ENCODE measurements around the gene KRTAP12-4.
"Not testable (repeated sequence)": the region's sequence is repeated elsewhere in the genome, so short reads cannot be mapped to it uniquely, and the experiment has no call there.

Gene KRTAP12-4

GRCh38 chr21:44628707-44629391 is 25.6 kb downstream of the KRTAP12-4 start:
- DNase-seq, result no peak

GRCh38 chr21:44627831-44628233 is 26.6 kb downstream of the KRTAP12-4 start:
- DNase-seq, result not testable (repeated sequence)

GRCh38 chr21:44627181-44627822 is 27.2 kb downstream of the KRTAP12-4 start:
- DNase-seq, result not testable (repeated sequence)

- DNase-seq, result no peak
Observed at GRCh38 chr21:44626673-44627143, 27.8 kb downstream of the KRTAP12-4 start, which contains the start of gene KRTAP10-9. Gene KRTAP10-9, plus strand, starts transcription at chr21:44627093. Its CDS starts 79 bp downstream, at chr21:44627172.

- DNase-seq, result no peak
Observed at GRCh38 chr21:44626262-44626661, 28.2 kb downstream of the KRTAP12-4 start.

GRCh38 chr21:44625756-44626155 is 28.7 kb downstream of the KRTAP12-4 start:
- no peak for DNase-seq

GRCh38 chr21:44623575-44623974 is 30.9 kb downstream of the KRTAP12-4 start:
- no peak for DNase-seq

- no peak for DNase-seq
Observed at GRCh38 chr21:44619886-44620285, 34.6 kb downstream of the KRTAP12-4 start.

GRCh38 chr21:44618909-44619308 is 35.5 kb downstream of the KRTAP12-4 start:
- DNase-seq, result peak; percentile 48

GRCh38 chr21:44618504-44618903 is 36.0 kb downstream of the KRTAP12-4 start:
- DNase-seq, result no peak

- no peak for DNase-seq
Observed at GRCh38 chr21:44617071-44617501, 37.4 kb downstream of the KRTAP12-4 start.

GRCh38 chr21:44616591-44616926 is 37.9 kb downstream of the KRTAP12-4 start:
- no peak for DNase-seq

GRCh38 chr21:44615911-44616590 is 38.4 kb downstream of the KRTAP12-4 start:
- no peak for DNase-seq

GRCh38 chr21:44615466-44615865 is 39.0 kb downstream of the KRTAP12-4 start:
- DNase-seq, result no peak

GRCh38 chr21:44614961-44615391 is 39.5 kb downstream of the KRTAP12-4 start:
- DNase-seq, result no peak

- DNase-seq, result no peak
Observed at GRCh38 chr21:44614161-44614631, 40.3 kb downstream of the KRTAP12-4 start.

- no peak for DNase-seq
Observed at GRCh38 chr21:44613386-44614155, 40.9 kb downstream of the KRTAP12-4 start.

- no peak for DNase-seq
Observed at GRCh38 chr21:44612669-44613229, 41.7 kb downstream of the KRTAP12-4 start.

GRCh38 chr21:44612029-44612486 is 42.4 kb downstream of the KRTAP12-4 start, which contains the start of gene KRTAP10-8:
Gene KRTAP10-8, plus strand, starts transcription at chr21:44612079. Its CDS starts 22 bp downstream, at chr21:44612101.
- no peak for DNase-seq

GRCh38 chr21:44611551-44611950 is 42.9 kb downstream of the KRTAP12-4 start:
- no peak for DNase-seq

GRCh38 chr21:44610157-44610843 is 44.2 kb downstream of the KRTAP12-4 start:
- not testable (repeated sequence) for DNase-seq

GRCh38 chr21:44609193-44609592 is 45.3 kb downstream of the KRTAP12-4 start:
- DNase-seq, result no peak

Data from activated T-cell treated with anti-CD3 and anti-CD28 coated beads, Interleukin-2, amount 50 U/mL, for 1 hour (primary cell).